ENCODE data around the gene ZNF576. TPM values are rescaled to one million over a fixed set of nuclear protein-coding genes. Genes with fewer than 3 reads are reported as not detected.

ZNF576 gene
- total and polyA plus RNA-seq, 2 of the 13 experiments (the other 11 are each of a cell fraction or from before 2014, with no cell fraction given), result 7.2 to 9.6 TPM

- TF ChIP-seq ZNF225 (CRISPR knock-in tag; IDR thresholded peaks at IDR 0.05), result no peak
- no peak for TF ChIP-seq SMARCC2 (IDR thresholded peaks at IDR 0.05)
- TF ChIP-seq ZBTB44 (CRISPR knock-in tag; IDR thresholded peaks at IDR 0.05), result no peak
- TF ChIP-seq ZNF335 (CRISPR knock-in tag; IDR thresholded peaks at IDR 0.05), result no peak
- no peak for TF ChIP-seq PCBP1 (IDR thresholded peaks at IDR 0.05; ENCODE audit: borderline replicate concordance, low read depth, low read length)
- TF ChIP-seq EED (CRISPR knock-in tag; IDR thresholded peaks at IDR 0.05), result no peak
- TF ChIP-seq ZNF780A (CRISPR knock-in tag; IDR thresholded peaks at IDR 0.05), result no peak
- TF ChIP-seq ZXDC (CRISPR knock-in tag; IDR thresholded peaks at IDR 0.05), result no peak
- no peak for TF ChIP-seq ZBTB38 (CRISPR knock-in tag; IDR thresholded peaks at IDR 0.05)
- TF ChIP-seq ZBTB8A (CRISPR knock-in tag; IDR thresholded peaks at IDR 0.05; ENCODE audit: borderline replicate concordance, low read depth), result no peak
- no peak for TF ChIP-seq SOX13 (IDR thresholded peaks at IDR 0.05)
- no peak for TF ChIP-seq SOX13 (CRISPR knock-in tag; conservative IDR thresholded peaks at IDR 0.05 in 1 of 2, IDR thresholded peaks at IDR 0.05 in 1 of 2)
- no peak for TF ChIP-seq PHF5A (CRISPR knock-in tag; IDR thresholded peaks at IDR 0.05; ENCODE audit: low read depth, unreplicated experiment)
- TF ChIP-seq ZSCAN9 (CRISPR knock-in tag; IDR thresholded peaks at IDR 0.05; ENCODE audit: borderline replicate concordance), result no peak
- TF ChIP-seq FOXA3 (CRISPR knock-in tag; IDR thresholded peaks at IDR 0.05), result no peak
- no peak for TF ChIP-seq PHB2 (IDR thresholded peaks at IDR 0.05; ENCODE audit: partially characterized antibody)
- no peak for TF ChIP-seq NFYC (CRISPR knock-in tag; IDR thresholded peaks at IDR 0.05)
- TF ChIP-seq DNMT3B (CRISPR knock-in tag; conservative IDR thresholded peaks at IDR 0.05), result no peak
- no peak for TF ChIP-seq SOX5 (CRISPR knock-in tag; IDR thresholded peaks at IDR 0.05; ENCODE audit: borderline replicate concordance)
- TF ChIP-seq SMAD9 (CRISPR knock-in tag; IDR thresholded peaks at IDR 0.05), result no peak
- 0 out of 2 replicates have a peak, but pooled peaks have one; percentile 8 for TF ChIP-seq RCOR2 (CRISPR knock-in tag; IDR thresholded peaks at IDR 0.05)
- TF ChIP-seq RNF2 (conservative IDR thresholded peaks at IDR 0.05; ENCODE audit: low read depth), result no peak
- TF ChIP-seq FIP1L1 (IDR thresholded peaks at IDR 0.05; ENCODE audit: borderline replicate concordance, insufficient read depth, low read depth, low read length), result no peak
- TF ChIP-seq ZBTB33 (CRISPR knock-in tag; IDR thresholded peaks at IDR 0.05), result 0 out of 2 replicates have a peak, but pooled peaks have one; percentile 12
- no peak for TF ChIP-seq ZNF639 (CRISPR knock-in tag; conservative IDR thresholded peaks at IDR 0.05)
- TF ChIP-seq KDM1A (CRISPR knock-in tag; IDR thresholded peaks at IDR 0.05), result 0 out of 2 replicates have a peak, but pooled peaks have one; percentile 18
- no peak for TF ChIP-seq ZNF557 (CRISPR knock-in tag; IDR thresholded peaks at IDR 0.05)
These were observed 37.7 kb downstream of the ZNF576 start (continued) for GRCh38 chr19:43634068-43634467.
